MM.1S (cell line): Measurements from ENCODE around the gene SGPL1.

ENCODE experiments used
- EZH2phosphoT487 ChIP-seq: fragments of 300-600 bp; sonication (generic); IDR thresholded peaks from 2 replicates; pipeline ENCODE4 v1.6.1; 2018; ENCODE audit warnings: antibody characterized with exemption, low read length
- TF ChIP-seq, protein P1 (sequence below): fragments of 300-600 bp; sonication (generic); IDR thresholded peaks from 2 replicates; pipeline ENCODE4 v1.5.1; 2016; ENCODE audit warnings: antibody characterized with exemption, low read length, mixed read lengths

DNA sequence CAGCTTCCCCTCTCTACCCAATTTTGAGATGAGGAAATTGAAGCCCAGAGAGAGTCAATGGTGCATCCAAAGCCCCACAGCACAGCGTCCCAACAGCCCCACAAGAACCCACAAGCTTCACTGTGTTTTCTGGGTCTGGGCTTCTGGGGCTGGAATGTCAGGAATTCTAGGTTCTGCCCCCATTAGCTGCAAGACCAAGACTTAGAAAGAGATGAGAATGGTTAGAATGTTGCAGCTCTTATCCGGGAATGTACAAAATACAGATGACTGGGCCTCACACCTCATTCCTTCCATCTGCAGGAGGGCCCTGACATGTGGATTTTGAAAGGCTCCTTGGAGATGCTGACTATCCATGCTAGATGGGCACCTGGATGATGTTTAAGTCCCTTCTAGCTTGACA, 6.0 kb upstream of the SGPL1 start:
- TF ChIP-seq, protein P1, sequence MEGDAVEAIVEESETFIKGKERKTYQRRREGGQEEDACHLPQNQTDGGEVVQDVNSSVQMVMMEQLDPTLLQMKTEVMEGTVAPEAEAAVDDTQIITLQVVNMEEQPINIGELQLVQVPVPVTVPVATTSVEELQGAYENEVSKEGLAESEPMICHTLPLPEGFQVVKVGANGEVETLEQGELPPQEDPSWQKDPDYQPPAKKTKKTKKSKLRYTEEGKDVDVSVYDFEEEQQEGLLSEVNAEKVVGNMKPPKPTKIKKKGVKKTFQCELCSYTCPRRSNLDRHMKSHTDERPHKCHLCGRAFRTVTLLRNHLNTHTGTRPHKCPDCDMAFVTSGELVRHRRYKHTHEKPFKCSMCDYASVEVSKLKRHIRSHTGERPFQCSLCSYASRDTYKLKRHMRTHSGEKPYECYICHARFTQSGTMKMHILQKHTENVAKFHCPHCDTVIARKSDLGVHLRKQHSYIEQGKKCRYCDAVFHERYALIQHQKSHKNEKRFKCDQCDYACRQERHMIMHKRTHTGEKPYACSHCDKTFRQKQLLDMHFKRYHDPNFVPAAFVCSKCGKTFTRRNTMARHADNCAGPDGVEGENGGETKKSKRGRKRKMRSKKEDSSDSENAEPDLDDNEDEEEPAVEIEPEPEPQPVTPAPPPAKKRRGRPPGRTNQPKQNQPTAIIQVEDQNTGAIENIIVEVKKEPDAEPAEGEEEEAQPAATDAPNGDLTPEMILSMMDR = no peak
- TF ChIP-seq EZH2phosphoT487 = no peak
